Tibial nerve (tissue), 4 donors: ENCODE measurements around the gene MUC5AC.

Source experiments
- CTCF ChIP-seq, 5 experiments: fragments of 200-600 bp in 3 of 5; fragments of 450-650 bp in 2 of 5; sonication (generic) in 3 of 5; IDR thresholded peaks; one replicate each; pipeline ENCODE4 v1.5.1; 2016 to 2019; ENCODE audit warnings: antibody characterized with exemption in 5 of 5, mild to moderate bottlenecking in 3 of 5, moderate library complexity in 2 of 5
- EP300 ChIP-seq, 2 donors: sonication (generic); formaldehyde crosslinking; IDR thresholded peaks; one replicate each; pipeline ENCODE4 v1.6.1; 2017; ENCODE audit warnings: antibody characterized with exemption in 2 of 2, mild to moderate bottlenecking in 1 of 2
- POLR2A ChIP-seq, 2 donors: fragments of 450-650 bp; IDR thresholded peaks; one replicate each; pipeline ENCODE4 v1.6.1; 2017; ENCODE audit warnings: antibody characterized with exemption in 2 of 2, mild to moderate bottlenecking in 2 of 2, moderate library complexity in 2 of 2

GRCh38 chr11:1176224-1177019 lies 18.7 kb downstream of the MUC5AC start:
- TF ChIP-seq CTCF (IDR thresholded peaks at IDR 0.05), result no peak
- no peak for TF ChIP-seq POLR2A (IDR thresholded peaks at IDR 0.05)
- no peak for TF ChIP-seq EP300 (IDR thresholded peaks at IDR 0.05)
